NCI-H1436 (cell line): Measurements from ENCODE around the gene LYVE1.

Source experiments
- DNase-seq: peaks from one replicate; lab custom pipeline; 2025; lab: John Stamatoyannopoulos, UW

The LYVE1 gene

DNA sequence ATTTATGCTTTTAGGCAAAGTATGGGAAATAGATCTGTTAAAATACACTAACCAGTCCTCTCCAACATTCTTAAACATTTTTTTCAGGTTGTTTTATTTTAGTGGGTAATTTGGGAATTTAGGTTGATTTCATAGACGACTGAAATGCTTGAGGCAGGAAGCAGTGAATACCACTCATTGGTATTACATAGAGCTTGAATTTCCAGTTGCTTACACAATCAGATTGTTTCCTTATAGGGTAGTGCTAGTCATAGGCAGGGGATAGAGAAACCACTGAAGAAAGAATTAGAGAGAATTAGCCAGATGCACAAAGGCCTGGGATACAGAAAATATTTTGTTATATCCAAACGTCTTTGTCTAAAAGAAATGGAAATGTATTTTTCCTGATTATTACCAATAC lies 23.9 kb upstream of the LYVE1 start:
- no peak for DNase-seq

DNA sequence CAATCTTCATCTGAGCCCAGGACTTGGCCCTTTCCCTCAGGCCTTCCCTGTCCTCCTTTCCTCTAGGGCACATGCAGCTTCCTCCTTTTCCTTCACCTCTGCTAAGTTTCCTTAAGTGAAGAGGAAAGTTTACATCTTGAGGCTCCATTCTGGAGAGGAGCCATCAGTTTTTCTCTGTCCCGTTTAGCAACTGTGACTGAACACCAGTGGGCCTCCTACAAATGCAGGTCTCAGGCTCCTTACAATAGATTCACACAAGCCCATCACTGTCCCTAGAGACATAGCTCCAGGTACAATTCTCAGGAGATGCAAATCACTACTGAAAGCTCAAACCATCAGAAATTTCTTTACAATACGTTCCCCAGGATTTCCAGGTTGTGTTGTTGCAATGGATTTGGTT lies 23.3 kb upstream of the LYVE1 start:
- no peak for DNase-seq

DNA sequence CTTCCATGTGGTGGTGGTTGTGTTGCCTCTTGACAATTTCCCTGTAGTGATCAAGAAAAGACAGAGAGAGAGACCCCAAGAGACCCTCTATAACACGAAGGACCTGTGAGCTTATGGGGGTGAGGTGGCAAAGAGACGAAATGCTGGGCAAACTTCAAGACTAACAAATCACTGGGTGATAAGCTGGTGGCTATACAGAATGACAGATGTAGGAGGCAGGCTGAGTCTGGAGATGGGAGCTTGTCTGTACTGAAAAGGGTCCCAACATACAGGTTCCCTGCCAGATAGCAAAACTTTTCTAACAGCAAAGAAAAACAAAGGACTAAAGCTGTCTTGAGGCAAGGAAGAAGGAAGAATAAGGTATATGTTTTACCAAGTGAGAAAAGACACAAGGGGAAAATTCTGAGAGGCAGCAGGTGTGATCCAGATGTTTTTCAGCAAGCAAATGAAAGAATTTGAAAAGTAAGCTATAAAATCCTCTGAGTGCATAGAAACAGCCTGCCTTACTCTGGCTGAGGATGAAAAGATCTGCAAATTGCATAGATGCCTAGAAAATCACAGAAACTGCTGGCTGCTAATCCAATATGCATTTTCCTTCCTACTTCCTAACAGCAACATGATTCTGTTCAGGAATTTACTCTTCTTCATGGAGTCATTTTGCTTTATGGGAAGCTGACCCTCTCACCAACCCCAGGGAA lies 21.9 kb upstream of the LYVE1 start:
- no peak for DNase-seq

DNA sequence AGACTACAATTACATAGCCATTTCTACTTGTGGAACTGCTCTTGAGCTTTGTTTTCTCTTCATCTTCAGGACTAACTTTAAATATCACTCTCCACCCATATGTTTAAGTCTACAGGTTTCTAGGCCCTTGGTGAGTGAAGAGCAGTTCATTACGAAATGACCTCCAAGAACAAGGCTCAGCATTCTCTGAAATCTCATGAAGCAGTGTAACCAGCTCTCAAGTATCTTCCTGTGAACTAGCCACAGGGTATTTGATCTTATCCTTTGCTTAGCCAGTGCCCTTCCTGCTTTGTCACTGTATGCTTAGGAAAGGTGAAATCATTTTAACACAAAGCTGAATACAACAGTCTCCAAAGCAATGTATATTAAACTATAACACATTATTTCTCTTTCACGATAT lies 20.4 kb upstream of the LYVE1 start:
- no peak for DNase-seq

DNA sequence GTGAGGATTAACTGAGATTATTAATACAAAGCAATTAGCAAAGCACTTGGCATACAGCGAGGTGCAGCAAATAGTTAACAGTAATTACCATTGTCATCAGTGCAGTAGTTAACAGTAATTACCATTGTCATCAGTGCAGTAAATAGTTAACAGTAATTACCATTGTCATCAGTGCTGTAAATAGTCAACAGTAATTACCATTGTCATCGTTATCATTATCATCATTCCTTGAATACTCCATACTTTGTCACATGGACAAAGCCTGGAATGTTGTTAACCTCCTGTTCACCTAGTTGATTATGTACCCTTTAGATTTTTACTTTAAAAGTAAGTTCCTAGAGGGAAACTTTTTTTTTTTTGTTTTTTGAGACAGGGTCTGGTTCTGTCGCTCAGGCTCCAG lies 19.5 kb upstream of the LYVE1 start:
- DNase-seq = no peak

DNA sequence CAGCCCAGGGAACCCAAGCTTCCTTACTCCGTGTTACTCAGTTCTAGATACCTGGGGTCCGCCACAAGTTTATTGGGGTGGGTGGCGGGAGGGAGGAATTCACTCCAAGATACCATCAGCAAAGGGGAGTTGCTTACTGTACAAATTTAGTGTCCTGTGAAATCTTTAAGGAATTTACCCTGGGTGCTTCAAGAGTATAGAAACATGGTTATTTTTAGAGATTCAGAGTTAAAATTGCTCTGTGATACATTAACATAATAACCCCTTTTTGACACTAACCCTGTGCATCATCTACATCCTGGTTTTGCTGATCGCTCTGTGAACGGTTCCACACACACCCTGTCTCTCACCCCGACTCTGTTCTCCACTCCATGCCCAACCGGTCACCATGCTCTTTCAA lies 18.9 kb upstream of the LYVE1 start:
- DNase-seq = no peak

DNA sequence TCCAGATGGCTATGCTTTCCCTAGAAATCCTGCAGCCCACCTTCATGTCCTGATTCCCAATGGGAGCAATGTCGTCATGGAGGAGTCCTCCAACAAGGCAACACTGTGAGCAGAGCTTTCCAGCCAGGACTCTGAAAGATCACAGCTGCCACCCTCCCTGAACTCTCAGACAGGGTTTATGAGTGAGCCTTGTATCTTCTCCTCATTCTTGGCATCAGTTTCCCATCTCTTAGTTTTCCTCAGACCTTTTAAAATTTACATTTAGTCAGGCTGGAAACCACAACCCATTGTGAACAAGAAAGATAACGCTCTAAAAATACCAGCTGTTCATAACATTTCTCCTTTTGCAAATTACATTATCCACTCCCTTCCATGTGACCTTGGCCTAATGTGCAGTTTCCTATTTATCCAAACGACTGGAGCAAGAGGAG lies 15.6 kb upstream of the LYVE1 start:
- DNase-seq = no peak

DNA sequence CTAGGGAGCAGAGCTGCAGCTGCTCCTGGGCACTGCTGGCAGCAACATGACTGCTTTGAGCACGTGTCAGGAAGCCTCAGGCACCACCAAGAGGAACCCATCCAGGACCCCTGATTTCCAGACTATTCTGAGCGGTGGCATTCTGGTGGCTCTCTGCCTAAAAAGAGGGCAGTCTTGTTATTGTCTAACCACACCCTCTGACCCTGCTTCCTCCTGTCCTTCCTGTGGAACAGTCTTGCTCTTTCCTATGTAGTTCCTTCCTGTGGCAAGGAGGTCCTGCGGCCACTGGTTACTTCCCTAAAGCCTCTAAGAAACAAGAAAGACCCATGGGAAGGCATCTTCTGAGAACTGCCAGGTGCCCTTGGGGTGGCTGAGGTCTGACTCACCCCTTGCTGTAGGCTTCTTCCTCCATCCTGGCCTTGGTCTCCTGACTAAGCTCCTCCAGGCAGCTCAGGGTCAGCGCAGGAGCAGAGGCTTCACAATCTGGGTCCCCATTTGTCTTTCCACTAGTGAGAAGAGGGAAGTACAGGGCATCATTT lies 13.1 kb upstream of the LYVE1 start:
- DNase-seq = no peak

DNA sequence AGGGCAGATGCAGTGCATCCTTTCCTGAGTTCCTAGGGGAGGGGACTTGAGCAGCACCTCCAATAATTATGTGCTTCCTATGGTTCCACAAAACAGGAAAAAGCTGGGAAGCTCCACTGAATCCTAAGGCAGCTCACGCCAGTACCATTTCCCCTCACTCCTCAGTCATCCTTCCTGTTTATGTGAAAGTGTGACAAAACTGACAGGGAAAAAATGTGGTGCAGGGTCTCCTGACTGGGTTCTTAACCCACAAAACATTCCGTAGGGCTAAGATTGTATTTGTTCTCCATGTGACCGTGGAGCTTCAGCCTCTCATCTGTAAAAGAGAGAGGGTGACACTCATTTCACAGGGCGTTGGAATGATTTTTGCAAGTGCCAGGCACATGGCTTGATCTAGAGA lies 12.2 kb upstream of the LYVE1 start:
- DNase-seq = no peak

DNA sequence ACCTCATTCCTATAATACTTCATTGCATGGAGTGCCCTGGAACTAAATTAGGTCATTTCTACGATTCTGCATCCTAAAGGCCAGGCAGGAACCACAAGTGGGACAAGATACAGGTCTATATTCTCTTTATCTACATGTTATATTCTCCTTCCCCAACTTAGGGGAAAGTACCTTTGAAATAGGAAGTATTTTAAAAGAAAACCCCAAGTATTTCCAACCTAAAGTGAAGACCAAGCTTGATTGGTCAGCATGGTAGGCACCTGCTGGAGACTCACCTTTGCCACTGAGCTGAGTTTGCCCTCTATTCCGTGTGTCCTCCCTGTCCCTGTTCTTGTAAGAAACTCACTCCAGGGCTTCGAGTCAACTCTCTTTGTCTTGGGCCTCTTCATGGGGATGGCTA lies 11.2 kb upstream of the LYVE1 start:
- no peak for DNase-seq

DNA sequence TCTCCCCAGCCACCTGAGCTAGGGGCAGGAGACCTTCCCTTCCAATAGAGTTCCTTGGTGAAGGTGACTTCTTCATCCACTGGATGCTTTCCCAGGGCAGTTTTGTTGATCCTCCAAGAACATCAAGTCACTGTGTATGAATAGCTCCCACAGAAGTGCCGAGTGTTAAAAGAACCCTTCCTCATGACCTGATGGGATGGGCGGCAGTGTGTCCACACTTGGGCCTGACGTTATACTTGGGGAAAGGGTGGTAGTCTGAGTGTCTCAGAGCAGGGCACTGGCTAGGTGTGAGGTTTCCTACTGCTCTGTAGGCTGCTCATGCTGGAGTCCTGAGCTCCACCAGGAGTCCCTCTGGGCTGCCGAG lies 7.6 kb upstream of the LYVE1 start:
- no peak for DNase-seq

DNA sequence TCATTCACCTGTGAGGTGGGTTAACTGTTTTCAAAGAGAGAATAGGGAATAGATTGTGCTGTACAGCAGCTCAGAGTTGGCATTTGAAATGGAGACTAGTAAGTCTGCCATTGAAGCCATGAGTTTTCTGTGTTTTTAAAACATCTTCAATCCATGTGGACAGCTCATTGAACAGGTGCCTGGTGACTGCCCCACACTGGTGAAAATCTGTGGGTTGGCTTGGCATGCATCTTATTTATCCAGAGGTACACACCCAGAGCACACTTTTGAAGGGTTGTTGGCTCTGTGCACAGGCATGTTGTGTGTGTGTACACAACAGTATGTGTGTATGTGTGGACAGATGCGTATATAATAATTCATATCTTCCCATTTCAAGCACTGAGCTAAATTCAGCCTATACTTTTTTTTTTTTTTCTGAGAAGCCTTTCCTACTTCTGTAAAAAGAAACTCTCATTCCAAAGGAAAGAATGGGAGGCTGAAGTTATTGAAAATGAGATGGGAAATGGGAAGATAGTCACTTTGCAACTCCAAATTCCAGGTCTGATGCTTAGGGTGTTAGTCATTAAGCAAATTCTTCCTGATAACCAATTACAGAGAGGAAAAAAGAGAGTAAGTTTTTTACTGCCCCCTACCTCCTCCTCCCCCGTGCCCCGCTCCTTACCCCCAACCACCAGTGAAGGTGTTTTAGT lies 7.0 kb upstream of the LYVE1 start:
- no peak for DNase-seq

DNA sequence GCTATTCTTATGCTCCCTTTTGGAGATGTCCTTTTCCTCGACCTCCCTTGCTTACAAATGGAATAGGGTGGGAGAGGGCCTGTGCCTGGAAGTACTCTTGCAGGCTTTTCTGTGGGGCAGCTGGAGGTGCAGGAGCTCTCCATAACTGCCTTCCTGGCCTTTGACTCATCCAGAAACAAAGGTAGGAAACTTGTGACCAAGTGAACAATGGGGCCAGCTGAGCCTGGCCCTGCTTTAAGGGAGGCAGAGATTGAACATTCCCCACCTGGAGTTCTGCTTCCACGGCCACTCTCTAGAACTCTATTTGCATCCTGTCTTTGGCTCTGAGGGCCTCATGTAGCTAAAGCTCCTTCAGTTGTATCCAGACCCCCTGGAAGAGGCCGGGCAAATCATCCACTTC lies 5.1 kb upstream of the LYVE1 start:
- DNase-seq = no peak

DNA sequence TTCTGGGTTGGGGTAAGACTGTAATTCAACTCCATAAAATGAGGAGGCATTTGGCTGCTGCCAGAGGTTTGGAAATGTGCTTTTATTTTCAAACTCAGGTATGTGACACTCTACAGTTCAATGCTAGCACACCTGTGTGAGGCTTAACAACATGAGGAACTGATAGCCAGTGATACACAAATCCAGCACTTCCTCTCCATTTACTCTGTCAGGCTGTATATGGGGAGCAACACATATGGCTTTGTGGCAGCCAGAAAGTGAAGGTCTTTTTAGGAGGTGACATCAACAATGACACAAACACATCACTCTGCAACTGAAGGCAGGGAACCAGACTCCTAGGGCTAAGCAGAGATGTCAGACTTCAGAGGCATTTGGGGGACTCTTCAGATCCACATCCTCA lies 4.6 kb upstream of the LYVE1 start:
- no peak for DNase-seq

DNA sequence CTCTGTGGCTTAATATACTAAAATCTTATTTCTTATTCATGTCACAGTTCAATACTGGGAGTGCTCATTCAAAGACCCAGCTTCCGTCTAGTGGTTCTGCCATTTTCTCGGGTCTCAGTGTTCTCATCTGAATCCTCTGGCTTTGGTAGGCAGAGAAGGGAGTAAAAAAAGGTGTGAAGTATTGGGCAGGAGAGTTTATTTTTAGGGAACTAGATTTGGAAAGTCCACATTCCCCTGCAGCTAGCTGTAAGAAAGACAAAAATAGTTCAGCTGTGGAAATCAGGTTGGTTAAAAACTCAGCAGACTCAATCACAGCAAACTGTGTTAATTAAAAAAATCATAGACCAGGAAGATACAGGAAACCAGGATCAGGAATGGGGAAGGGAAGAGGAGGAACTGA lies 4.1 kb upstream of the LYVE1 start:
- no peak for DNase-seq

DNA sequence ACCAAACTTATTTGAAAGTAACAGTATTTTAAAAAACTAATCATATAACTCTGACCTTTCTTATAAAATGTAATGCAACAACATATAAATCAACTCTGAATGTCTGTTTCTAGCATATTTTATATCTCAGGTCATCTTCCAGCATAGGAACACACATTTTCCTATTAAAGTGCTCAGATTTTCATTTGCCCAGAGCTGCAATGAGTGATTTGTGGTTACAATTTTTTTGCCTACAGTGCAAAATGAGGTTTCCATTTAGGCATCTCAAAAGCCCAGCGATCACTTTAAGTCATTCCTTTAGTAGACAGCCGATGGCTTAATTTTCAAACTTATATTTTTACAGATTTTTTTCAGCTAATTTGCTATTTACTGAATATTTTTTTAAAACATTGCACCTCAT lies 1.0 kb downstream of the LYVE1 start:
- DNase-seq = no peak

DNA sequence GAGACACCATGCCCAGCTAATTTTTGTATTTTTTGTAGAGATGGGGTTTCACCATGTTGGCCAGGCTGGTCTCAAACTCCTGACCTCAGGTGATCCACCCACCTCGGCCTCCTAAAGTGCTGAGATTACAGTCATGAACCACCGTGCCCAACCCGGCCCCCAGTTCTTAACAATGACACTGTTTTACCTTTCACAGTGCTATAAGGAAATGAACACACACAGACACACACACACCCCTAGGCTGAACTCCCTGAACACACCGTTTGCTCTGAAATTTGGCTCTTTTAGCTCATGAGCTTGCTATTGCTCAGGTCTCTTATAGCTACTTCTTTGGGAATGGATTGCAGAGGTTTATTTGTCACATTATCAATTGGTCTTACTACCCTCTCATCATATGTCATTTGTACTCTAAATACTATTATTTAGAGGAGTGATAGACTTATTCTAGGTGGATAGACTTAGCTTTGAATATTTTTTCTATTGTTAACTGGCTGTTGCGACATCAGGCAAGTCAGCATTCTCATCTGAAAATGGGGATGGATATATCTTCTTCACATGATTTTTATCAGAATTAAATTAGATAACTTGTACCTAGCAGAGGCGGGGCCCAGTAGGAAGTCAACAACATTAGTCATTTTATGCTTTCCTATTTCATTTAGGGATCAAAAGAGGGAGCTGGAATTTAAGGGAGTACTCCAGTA lies 2.1 kb downstream of the LYVE1 start:
- DNase-seq = no peak

DNA sequence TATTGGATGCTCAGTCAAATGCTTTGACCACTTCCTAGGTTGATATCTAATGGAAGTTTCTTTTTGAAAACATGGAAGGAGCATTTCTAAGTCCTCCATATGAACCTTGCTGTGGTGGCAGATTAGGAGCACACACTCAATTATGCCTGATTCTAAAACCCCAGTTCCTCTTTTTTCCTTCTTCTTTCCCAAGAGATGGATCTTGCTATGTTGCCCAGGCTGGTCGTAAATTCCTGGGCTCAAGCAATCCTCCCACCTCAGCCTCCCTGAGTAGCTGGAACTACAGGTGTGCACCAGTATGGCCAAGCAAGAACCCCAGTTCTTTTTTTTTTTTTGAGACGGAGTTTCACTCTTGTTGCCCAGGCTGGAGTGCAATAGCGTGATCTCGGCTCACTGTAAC lies 3.0 kb downstream of the LYVE1 start:
- no peak for DNase-seq

DNA sequence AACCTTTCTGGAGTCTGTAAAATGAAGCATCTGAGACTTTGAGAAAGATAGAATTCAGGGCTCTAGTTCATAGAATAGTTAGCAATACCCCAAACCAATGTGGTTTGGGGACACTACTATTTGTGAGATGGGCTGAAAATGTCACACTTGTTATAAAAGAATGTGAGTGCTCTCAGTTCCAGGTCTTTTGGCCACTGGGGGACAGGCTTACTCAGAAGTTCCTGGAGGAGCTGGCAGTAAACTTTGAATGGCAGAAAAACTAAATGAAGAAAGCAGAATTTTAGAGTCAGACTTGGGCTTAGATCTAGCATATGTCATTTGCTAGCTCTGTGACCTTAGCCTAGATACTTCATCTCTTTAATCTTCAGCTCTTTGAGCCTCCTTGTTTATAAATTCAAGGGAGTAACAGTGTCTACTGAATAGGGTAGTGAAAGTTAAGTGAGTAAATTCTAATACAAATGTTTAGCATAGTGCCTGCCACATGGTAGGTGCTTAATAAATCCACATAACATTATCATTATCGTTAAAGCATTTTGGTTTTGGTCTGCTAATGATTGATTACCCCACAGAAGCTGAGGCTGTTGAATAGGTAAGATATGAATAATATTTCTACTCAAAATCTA lies 3.7 kb downstream of the LYVE1 start:
- DNase-seq = no peak

DNA sequence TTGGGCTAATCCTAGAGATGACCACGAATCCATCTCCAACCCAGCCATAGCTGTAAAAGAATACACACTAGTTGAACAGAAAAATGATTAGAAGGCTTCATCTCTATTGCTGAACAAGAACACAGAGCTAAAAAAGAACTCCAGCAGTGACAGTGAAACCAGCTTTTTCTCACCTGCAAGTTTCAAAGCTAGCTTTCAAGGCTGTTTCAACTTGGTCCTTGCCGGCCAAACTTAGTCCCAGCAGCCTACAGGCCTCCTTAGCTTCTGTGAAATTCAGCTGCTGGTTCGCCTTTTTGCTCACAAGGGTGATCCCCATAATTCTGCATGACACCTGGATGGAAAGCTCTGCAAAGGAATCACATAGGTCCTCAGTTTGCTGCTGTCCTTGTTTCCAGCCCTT lies 4.4 kb downstream of the LYVE1 start:
- no peak for DNase-seq

DNA sequence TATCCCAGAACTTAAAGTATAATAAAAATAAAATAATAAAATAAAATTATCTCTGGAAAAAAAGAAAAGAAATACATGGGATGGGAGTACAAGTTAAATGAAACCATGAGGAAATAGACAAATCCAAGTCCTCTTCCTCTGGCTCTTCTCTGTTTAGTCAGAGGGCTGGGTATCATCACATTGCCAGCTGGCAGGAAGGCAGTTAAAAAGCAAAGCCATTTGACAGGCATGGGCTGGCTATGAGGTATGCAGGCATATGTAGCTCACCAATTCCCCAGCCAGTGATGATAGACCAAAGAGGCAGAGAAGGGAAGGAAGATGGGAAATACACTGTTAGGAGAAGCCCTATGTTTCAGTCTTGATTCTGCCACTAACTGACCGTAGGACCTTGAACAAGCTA lies 6.5 kb downstream of the LYVE1 start:
- no peak for DNase-seq

DNA sequence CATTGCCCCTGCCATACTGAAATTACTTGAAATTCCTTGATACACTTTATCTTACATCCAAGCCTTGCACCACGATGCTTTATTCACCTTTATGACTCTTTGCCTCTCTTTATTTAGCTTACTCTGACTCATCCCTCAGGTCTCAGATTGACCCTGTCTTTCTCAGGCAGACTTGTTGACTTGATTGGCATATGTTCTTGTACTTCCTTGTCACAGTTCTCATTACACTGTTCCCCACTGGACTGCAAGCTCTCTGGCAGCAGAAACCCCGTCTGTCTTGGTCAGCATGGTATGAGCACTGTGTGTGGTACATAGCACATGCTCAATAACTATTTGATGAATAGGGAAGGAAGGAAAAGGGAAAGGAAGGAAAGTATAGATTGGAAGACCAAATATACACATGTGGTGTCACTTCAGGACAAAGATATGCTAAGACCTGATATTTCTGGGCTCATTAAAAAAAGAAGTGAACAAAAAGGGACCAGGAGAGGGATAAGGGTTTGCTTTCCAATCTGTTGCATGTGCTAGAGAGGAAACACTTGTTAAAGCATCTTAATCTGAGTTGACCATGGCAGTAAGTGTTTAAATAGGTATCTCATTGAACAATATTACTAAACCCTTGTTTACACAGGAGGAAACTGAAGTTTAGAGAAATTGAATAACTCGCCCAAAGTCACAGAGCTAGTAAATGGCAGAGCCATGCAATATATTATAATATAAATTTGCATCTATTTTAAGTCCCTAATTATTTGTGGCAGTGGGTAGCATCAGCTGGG lies 7.2 kb downstream of the LYVE1 start:
- DNase-seq = no peak
